Islet of Langerhans (tissue), 1 donor: ENCODE results near the gene WWOX.
"Not testable (repeated sequence)": the region's sequence is repeated elsewhere in the genome, so short reads cannot be mapped to it uniquely, and the experiment has no call there.

Experiments
- FAIRE-seq: peaks from one replicate; lab custom pipeline; 2011; peaks lifted over from hg19 to GRCh38; lab: Jason Lieb, UNC

WWOX gene

GRCh38 chr16:79185711-79186110 lies 1086.3 kb downstream of the WWOX start:
- no peak for FAIRE-seq

GRCh38 chr16:79186196-79186595 lies 1086.7 kb downstream of the WWOX start:
- FAIRE-seq = no peak

- FAIRE-seq = no peak
Measured at GRCh38 chr16:79188115-79188738, 1088.8 kb downstream of the WWOX start.

- FAIRE-seq = no peak
Measured at GRCh38 chr16:79188739-79189122, 1089.3 kb downstream of the WWOX start.

GRCh38 chr16:79190542-79190941 lies 1091.1 kb downstream of the WWOX start:
- FAIRE-seq = no peak

- no peak for FAIRE-seq
Measured at GRCh38 chr16:79191933-79192332, 1092.5 kb downstream of the WWOX start.

- FAIRE-seq = no peak
Measured at GRCh38 chr16:79192904-79193303, 1093.5 kb downstream of the WWOX start.

- no peak for FAIRE-seq
Measured at GRCh38 chr16:79194291-79194690, 1094.8 kb downstream of the WWOX start.

- no peak for FAIRE-seq
Measured at GRCh38 chr16:79195938-79196337, 1096.5 kb downstream of the WWOX start.

GRCh38 chr16:79201436-79201835 lies 1102.0 kb downstream of the WWOX start:
- FAIRE-seq = no peak

- no peak for FAIRE-seq
Measured at GRCh38 chr16:79202977-79203376, 1103.5 kb downstream of the WWOX start.

- no peak for FAIRE-seq
Measured at GRCh38 chr16:79204486-79204885, 1105.0 kb downstream of the WWOX start.

- no peak for FAIRE-seq
Measured at GRCh38 chr16:79206889-79207288, 1107.4 kb downstream of the WWOX start.

- FAIRE-seq = no peak
Measured at GRCh38 chr16:79209308-79209707, 1109.9 kb downstream of the WWOX start.

GRCh38 chr16:79210607-79211006 lies 1111.2 kb downstream of the WWOX start:
- no peak for FAIRE-seq

- no peak for FAIRE-seq
Measured at GRCh38 chr16:79211586-79211985, 1112.1 kb downstream of the WWOX start.

GRCh38 chr16:79212114-79212791 lies 1112.8 kb downstream of the WWOX start:
- no peak for FAIRE-seq

- no peak for FAIRE-seq
Measured at GRCh38 chr16:79213214-79213613, 1113.8 kb downstream of the WWOX start.

GRCh38 chr16:79215289-79215688 lies 1115.8 kb downstream of the WWOX start:
- FAIRE-seq = no peak

GRCh38 chr16:79217375-79218011 lies 1118.0 kb downstream of the WWOX start:
- no peak for FAIRE-seq

GRCh38 chr16:79218351-79218750 lies 1118.9 kb downstream of the WWOX start:
- FAIRE-seq = no peak

GRCh38 chr16:79225994-79226393 lies 1126.5 kb downstream of the WWOX start:
- FAIRE-seq = not testable (repeated sequence)

GRCh38 chr16:79229361-79229760 lies 1129.9 kb downstream of the WWOX start:
- FAIRE-seq = no peak

- FAIRE-seq = not testable (repeated sequence)
Measured at GRCh38 chr16:79245700-79246099, 1146.2 kb downstream of the WWOX start.
